HG03095 (cell line): ENCODE results near the gene DIS3.
A peak's percentile ranks its signal among the peaks of the same experiment; 100 is the strongest.
"Not testable (repeated sequence)": the region's sequence is repeated elsewhere in the genome, so short reads cannot be mapped to it uniquely, and the experiment has no call there.

ENCODE experiments used
- ATAC-seq: cut with Tn5 transposase; IDR thresholded peaks from one replicate; pipeline ENCODE4 v1.9.1; 2021; ENCODE audit warnings: moderate library complexity; ENCODE audit not compliant: unreplicated experiment

Gene DIS3

DNA sequence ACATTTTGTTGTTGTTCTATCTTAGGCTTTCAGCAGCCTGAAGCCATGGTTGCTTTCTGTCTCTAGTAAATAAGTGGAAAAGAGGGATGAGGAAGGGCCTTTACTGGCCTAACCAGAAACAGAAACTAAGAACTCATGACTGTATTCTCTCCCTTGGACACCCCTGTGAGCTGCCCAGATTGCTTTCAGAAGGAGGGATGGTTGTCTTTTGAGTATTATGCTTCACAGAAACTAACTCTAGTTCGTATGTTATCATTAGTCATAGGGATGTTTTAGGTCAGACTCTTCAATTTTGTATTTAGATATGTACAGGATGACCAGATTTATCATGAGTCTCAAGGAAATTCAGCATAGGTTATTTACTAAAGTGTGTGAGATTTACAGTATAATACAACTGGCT lies 36.4 kb downstream of the DIS3 start:
- peak; percentile 58 for ATAC-seq

DNA sequence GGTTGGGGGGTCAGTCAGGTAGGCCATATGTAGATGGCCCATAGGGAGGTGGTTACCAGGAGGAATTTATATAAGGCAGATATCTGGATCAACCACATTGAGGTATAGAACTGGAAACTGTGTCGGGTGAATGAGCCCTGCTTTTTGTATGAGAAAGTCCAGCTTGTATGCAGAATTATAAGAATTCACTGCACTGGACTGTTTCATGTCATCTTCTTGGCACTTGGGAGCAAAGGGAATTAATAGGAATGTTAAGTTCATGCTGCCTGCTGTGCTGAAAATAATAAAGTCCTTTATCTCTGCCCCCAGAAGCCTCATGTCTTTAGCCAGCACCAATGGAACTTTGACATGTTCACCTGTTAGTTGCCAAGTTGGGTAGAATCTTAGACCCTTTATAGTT lies 41.7 kb downstream of the DIS3 start:
- ATAC-seq: no peak

- no peak for ATAC-seq
Observed at GRCh38 chr13:72737033-72737432, 44.7 kb downstream of the DIS3 start.

GRCh38 chr13:72728290-72728605 lies 53.5 kb downstream of the DIS3 start:
- no peak for ATAC-seq

DNA sequence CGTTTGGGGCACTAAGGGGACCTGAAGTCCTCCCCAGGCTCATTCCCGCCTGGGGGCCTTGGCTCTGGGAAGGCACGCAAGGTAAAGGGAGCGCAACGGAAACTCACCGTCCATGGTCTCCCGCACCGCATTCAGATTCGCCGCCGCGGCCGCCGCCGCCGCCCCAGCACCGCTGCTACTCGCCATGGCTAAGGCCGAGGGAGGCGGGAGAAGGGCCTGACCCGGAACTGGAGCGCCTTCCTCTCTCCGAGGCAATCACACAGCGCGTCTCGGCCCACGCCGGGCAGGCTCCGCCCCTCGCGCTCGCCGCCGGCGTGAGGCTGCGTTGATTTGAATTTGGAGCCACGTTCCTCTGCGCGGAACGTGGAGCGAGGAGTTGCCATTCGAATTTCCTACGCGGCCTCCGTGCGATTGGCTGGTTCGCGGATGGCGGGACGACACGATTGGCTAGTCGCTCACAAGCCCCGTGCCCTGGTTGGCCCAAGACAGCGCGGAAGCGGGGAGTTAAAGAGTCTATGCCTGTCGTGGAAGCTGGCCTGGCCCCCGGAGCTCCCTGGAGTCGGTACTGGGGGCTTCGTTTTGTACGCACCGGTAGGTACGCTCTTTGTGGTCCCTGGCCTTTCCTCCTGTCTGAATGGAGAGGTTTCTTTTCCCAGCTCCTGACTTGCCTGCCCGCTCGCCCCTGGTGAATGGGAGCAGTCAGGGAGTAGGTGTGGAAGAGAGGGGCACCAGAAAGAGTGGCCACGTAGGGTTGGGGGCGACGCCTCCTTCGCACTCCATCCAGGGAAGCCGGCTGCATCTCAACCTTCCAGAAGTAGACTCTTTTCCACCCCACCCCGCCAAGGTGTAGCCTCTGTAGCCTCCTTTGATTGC lies 54.0 kb downstream of the DIS3 start, which contains the start of the genes BORA and MZT1:
BORA (plus strand) TSS at position 507 of the 873 bp plus-strand sequence. CDS start 1,018 bp downstream, outside the sequence.
MZT1 (minus strand) TSS at position 213 of the 873 bp plus-strand sequence; CDS start at position 186, 27 bp downstream.
- peak; percentile 96 for ATAC-seq

DNA sequence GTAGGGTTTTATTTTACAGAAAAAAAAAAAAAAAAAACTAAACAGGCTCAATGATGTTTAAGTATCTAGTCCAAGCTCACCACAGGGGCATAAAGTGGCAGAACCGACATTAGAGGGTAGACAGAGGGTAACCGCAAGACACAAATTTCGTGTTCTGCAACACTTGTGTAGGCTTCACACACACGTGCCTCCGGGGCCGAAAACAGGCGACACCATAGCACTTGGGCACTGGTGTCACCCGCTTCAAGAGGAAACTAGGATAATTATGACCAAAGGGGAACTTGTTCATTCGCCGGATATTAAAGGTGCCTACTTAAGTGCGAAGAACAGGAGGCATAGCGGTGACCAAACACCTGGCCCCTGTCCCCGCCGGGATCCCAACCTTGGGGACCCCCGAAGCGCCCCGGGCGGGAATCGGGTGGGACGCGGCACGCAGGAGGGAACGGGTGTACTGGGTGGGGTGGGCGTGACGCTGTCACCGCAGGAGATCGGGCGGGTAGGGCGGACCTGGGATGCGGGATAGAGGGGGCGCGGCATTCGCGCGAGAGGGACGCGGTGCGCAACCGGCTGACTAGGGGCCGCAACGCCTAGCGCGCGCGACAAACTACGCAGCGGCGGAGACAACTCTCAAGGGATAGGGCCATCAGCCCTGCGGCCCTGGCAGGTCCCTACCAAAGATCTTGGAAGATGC lies 54.8 kb downstream of the DIS3 start:
- ATAC-seq: peak; percentile 23

DNA sequence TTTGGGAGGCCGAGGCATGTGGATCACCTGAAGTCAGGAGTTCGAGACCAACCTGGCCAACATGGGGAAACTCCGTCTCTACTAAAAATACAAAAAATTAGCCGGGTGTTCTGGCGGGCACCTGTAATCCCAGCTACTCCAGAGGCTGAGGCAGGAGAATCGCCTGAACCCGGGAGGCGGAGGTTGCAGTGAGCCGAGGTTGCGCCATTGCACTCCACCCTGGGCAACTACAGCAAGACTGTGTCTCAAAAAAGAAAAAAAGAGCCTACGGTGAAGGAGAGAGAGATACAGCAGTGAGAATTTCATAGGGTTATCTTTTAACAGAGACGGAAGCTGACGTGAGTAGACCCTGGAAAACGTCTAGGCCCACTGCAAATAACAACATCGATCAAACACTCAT lies 55.5 kb downstream of the DIS3 start:
- ATAC-seq: not testable (repeated sequence)

- ATAC-seq: no peak
Observed at GRCh38 chr13:72716776-72717175, 64.9 kb downstream of the DIS3 start.
